ENCODE data around the gene RABGAP1.

Gene RABGAP1

DNA sequence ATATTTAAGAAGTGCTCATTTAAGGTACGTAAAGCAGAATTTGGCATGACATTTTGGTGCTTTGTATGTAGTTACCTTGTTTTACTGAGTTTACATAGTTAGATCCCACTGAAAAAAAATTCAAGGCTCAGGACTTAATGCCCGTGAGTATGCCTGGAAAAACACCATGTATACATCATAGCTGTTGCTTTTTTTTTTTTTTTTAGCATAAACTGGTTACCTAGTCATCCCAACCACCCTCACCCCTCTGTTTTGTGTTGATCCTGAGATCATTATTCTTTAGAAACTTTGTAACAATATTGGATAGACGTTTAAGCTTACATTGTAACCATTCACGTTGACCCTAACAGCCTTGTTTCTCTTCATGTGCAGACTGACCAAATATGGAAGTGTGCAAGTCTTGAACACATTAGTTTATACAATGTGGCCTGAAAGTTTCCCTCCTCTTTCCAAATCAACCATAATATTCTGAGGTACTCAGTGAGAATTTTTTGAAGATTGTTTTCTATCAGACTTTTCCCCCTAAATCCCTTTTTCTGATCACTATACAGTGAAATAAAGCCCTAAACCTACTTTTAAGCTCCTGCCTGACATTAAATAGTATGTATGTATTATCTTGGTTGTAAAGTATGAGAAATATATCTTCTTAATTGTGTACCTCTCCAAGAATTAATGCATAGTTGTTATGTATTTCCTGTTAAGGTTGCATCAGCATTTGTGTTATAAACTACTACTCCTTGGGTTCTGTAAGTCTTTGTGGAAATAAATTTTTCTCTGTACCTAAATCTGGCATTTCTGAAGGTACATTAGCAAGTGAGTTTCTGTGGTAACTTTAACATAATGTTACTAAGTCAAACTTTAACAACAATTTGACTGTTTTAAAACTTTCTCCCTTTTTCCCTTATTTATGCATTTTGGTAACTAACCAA is 4.4 kb downstream of the RABGAP1 start:
- DNase-seq: no peak

GRCh38 chr9:122946461-122947005 is 5.7 kb downstream of the RABGAP1 start:
- no peak for DNase-seq

DNA sequence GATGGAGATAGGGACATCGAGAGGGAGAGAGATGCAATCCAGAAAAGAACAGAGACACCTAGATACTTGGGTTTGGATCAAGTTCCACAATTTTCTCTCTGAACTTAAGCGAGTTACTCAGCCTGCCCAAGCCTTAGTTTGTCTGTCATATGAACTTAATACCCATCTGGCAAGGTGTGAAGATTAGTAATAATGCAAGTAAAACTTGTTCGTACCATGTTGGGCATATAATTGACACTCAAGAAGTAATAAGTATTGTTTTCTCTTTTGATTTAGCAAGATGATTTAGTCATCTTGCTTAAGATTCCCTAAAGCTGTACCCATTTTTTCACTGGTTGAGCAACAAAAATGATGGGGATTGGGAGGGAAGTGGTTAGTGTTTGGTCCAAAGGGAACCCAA is 7.5 kb downstream of the RABGAP1 start:
- DNase-seq: no peak

- no peak for DNase-seq
These were observed 8.9 kb downstream of the RABGAP1 start for GRCh38 chr9:122949696-122950095.

DNA sequence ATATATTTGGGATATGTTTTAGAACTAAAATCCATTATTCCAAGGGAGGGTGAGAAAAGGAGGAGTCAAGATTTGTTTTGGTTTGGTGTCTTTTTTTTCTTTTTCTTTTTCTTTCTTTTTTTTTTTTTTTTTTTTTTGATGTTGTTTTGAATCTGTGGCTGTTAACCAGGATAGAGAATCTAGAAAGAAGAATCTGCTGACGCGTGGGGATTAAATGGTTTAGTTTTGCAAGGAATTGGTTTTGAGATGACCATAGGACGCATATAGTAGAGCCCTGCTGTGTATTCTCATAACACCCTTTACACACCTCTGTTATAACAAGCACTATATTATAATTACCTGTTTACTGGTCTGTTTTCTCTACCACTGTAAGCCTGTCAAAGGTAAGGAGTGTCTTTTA is 9.4 kb downstream of the RABGAP1 start:
- DNase-seq: no peak

DNA sequence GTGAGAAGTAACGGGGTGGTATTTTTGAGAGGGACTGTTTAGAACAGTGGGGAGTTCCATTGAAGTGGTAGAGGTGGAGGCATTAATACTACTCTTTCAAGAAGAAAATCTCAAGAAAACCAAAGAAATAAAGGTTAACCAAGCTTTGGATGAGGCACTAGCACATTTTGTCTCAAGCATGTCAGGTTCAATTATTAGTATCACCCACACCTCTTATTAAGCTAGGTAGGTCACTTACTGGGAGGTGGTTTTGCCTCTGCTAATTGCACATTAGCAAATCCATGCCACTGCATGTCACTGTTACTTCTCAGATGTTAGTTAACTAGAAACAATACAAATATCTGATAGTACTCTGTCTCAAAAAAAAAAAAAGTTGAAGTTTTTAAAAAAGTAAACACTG is 10.2 kb downstream of the RABGAP1 start:
- DNase-seq: no peak

- no peak for DNase-seq
These were observed 13.5 kb downstream of the RABGAP1 start for GRCh38 chr9:122954253-122954691.

DNA sequence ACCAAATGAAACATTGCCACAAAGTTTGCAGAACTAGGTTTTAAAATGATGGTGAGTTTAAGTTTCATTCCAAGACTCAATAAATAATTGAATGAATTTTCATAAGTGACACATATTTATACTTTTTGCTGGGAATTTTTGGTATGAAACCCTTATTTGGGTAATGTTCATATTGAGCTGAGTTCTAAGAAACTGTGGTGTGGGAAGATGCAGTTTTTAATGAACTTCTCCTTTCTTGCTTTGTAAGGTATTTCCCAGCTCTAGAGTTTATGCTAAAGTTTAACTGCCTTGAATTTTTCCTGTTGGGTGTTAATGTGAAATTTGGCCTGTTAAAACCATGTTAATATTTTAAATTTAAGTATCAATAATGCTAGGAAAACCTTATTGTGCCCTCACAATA is 15.1 kb downstream of the RABGAP1 start:
- no peak for DNase-seq

GRCh38 chr9:122961139-122961538 is 20.3 kb downstream of the RABGAP1 start:
- DNase-seq: no peak

DNA sequence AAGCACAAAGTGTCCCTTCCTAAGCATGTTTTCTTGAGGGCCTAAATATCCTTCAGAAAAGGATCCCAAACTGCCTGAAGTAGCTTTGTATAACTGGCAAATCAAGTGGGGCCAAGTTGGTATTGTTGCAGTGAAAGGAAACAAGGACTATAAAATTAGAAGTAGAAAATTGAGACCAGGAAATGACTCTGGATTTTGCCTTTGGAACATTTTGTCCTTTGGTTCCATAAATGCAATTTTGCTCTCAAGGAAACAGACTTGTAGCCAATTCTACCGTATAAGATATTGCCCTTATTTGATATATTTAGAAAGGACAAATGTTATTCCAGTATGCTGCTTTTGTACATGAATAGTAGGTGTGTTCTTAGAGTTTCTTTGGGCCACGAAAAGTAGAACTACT is 34.4 kb downstream of the RABGAP1 start:
- no peak for DNase-seq

GRCh38 chr9:122978601-122979000 is 37.8 kb downstream of the RABGAP1 start:
- DNase-seq: no peak

DNA sequence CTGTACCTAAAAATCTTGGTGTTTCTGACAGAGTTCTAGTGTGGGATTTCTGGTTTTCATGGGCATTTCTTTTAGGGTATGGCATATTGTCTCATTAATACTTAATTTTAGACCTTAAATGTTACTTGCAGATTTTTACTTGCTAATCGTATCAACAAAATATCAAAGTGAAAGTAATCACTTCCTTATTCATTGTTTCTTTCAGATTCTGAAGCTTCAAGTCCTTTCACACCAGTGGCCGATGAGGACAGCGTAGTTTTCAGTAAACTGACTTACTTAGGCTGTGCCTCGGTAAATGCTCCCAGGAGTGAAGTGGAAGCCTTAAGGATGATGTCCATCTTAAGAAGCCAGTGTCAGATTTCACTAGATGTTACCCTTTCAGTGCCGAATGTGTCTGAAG is 45.2 kb downstream of the RABGAP1 start:
- DNase-seq: no peak

DNA sequence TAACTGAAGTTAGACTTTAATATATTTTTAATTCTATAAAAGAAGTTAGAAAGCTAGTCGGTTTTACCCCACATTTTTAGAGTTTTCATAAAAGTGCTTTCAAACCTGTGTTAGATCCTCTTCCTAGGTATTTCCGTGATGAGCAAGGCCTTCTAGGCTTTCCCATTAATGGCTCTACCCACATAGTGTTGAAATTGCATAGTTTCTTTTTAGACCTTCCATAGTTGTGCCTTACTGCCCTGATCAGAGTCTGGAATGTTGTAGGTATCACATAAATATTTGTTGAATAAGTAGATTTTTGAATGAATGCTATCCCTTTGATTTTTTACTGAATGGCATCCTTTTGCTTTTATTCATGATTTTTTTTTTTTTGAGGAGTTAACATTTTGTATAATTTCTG is 47.3 kb downstream of the RABGAP1 start:
- no peak for DNase-seq

DNA sequence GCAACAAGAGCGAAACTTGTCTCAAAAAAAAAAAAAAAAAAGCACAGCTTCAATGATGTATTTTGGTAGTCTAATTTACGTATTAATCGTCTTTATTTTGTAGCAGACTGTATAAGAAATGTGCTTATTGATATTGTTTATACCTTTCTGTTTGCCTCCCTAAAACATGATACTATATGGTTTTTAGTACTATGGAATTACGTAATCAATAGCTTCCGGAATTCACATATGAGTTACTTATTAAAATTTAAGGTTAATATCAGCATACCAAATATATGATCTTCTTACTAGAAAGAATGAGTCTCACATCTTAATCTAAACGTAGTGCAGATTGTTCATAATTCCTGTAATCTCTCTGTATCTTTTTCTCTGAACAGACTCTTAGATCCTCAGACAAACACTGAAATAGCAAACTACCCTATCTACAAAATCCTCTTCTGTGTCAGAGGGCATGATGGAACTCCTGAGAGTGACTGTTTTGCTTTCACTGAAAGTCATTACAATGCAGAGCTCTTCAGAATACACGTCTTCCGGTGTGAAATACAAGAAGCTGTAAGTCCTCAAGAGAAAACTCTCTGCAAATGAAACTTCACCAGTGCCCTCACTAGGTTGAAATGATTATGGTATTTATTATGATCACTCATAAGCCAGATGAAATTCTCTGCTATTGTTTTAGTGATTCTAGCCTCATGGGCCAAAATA is 48.3 kb downstream of the RABGAP1 start:
- no peak for DNase-seq

GRCh38 chr9:122991370-122991830 is 50.6 kb downstream of the RABGAP1 start:
- peak; percentile 7 for DNase-seq

GRCh38 chr9:122996586-122996985 is 55.8 kb downstream of the RABGAP1 start:
- DNase-seq: no peak

DNA sequence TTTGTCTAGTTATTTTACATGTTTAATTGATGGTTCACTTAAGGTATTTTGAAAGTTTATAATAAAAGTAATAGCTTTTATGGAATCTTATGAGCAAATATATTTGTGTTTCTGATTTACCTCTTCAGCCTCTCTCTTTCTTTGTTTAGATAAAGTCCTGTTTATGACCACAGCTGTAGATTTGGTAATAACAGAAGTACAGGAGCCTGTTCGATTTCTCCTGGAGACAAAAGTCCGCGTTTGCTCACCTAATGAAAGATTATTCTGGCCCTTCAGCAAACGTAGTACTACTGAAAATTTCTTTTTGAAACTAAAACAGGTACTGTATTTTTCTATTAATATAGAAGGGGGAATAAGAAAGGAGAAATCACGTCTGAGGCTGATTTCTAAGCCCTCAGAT is 57.6 kb downstream of the RABGAP1 start:
- DNase-seq: no peak

- DNase-seq: no peak
These were observed 59.7 kb downstream of the RABGAP1 start for GRCh38 chr9:123000371-123001068.

DNA sequence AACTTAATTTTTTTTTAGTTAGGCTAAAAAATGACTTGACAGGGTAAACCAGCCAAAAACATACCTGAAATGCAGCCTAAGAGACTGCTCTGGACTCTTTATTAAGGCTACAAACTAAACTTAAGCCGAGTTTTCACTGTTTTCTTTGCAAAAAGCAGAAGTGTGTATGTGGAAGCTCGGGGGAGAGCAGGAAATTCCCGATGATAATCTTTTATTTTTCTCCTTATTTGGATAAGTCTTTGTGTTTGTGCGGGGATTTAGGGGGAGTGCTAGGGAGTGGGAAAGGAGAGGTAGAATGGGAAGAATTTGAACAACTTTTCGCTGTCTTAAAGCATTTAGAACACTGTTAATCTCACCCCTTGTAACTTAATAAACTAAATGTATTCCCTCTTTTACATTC is 61.9 kb downstream of the RABGAP1 start:
- DNase-seq: no peak

DNA sequence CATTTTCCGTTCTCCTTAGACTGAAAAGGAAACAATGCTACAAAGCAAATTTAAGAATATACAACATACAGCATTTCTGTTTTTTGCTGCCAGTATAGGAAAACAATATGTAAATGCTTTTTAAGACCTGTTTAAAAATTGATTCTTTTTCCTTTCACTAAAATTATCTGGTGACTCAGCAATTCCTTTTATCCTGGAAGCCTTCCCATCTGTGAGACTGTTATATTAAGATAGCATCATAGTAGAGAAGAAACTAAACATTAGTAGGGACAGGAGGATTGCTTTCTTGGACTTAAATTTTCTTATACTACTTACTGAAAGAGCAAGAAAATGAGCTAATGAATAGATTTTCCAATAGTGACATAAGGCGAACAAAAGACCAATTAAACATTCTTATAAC is 62.6 kb downstream of the RABGAP1 start:
- no peak for DNase-seq

DNA sequence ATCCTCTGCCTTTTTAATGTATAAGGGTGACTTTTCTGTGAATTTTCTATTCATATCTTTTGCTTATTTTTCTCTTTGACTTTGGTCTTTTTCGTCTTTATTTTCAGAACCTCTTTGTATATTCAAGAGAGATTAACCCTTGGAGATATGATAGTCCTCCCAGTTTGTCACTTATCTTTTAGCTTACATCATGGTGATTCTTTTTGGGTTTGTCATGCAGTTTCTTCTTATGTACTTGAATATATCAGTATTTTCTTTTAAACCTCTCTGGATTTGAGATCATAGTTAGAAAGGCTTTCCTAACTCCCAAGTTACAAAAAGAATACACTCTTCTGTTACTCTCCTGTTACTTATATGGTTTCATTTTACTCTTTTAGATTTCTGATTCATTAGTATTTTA is 65.1 kb downstream of the RABGAP1 start:
- no peak for DNase-seq

DNA sequence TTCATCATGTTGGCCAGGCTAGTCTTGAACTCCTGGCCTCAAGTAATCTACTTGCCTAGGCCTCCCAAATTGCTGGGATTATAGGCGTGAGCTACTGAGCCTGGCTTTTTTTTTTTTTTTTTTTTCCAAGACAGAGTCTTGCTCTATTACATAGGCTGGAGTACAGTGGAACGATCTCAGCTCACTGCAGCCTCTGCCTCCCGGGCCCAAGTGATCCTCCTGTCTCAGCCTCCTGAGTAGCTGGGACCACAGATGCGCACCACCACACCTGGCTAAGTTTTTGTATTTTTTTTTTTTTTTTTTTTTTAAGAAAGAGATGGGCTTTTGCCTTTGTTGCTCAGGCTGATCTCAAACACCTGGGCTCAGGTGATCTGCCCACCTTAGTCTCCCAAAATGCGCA is 66.4 kb downstream of the RABGAP1 start:
- no peak for DNase-seq

DNA sequence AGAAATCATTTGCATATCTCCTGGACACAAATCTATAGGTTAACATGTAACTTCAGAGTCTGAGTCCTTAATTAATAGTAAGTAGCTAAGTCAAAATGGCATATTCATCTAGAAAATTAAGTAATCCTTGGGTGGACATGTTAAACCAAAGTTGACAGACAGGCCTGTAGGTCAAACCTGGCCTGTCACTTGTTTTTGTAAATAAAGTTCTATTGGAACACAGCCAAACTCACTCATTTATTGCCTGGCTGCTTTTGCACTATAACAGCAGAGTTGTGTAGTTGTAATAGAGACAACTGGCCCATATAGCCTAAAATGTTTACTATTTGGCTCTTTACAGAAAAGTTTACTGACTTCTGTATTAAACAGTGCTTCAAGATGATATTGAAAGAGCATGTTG is 68.1 kb downstream of the RABGAP1 start:
- DNase-seq: no peak

All from activated T-cell treated with anti-CD3 and anti-CD28 coated beads for 4 hours (primary cell).